ENCODE measurements around the gene TRAF1. TPM values are rescaled to one million over a fixed set of nuclear protein-coding genes. Genes with fewer than 3 reads are reported as not detected.

TRAF1 gene
- total and polyA plus RNA-seq, 10 of the 15 experiments (the other 5 are each of a cell fraction or from before 2014, with no cell fraction given), result 13.8 to 163 (median 128) TPM

- ATAC-seq, result no peak
- WGBS (ENCODE audit: insufficient coverage, insufficient replicate concordance, low lambda C conversion rate, missing lambda C conversion rate), result 64% methylated on average over 3 of the region's 3 CpGs
Observed at GRCh38 chr9:120970244-120970643, 43.6 kb upstream of the TRAF1 start.

More at GRCh38 chr9:120970244-120970643, 43.6 kb upstream of the TRAF1 start:
- no peak overlapping the region for H3K4me2 ChIP-seq (ENCODE audit: control insufficient read depth, insufficient read depth)
- no peak overlapping the region for H3K27ac ChIP-seq (ENCODE audit: control insufficient read depth, insufficient read depth)
- no peak overlapping the region for H2AFZ ChIP-seq (ENCODE audit: control insufficient read depth, low read depth, low read length)
- H4K20me1 ChIP-seq (ENCODE audit: control insufficient read depth, insufficient read depth), result no peaks in the 10 kb centered on the region
- no peaks in the 10 kb centered on the region for H3K27me3 ChIP-seq (replicated peaks in 1 of 2; ENCODE audit: control insufficient read depth in 2 of 2, insufficient read depth in 2 of 2, low read length in 1 of 2)
- H3K79me2 ChIP-seq (ENCODE audit: control insufficient read depth, insufficient read depth, low read length), result no peaks in the 10 kb centered on the region
- no peak for TF ChIP-seq WRNIP1 (IDR thresholded peaks at IDR 0.05; ENCODE audit: borderline replicate concordance, low read depth, low read length)
- TF ChIP-seq MLLT1 (IDR thresholded peaks at IDR 0.05), result no peak
- no peak for TF ChIP-seq CBFB (IDR thresholded peaks at IDR 0.05; ENCODE audit: low read depth)
- TF ChIP-seq TCF3 (IDR thresholded peaks at IDR 0.05; ENCODE audit: borderline replicate concordance, insufficient read depth, low read depth, low read length), result no peak
- TF ChIP-seq LARP7 (IDR thresholded peaks at IDR 0.05), result no peak
- TF ChIP-seq SIN3A (IDR thresholded peaks at IDR 0.05; ENCODE audit: low read depth, low read length), result no peak
- TF ChIP-seq RUNX3 (IDR thresholded peaks at IDR 0.05; ENCODE audit: low read length), result no peak
- no peak for TF ChIP-seq MAX (IDR thresholded peaks at IDR 0.05; ENCODE audit: low read depth, low read length)
- TF ChIP-seq CEBPB (IDR thresholded peaks at IDR 0.05; ENCODE audit: borderline replicate concordance in 1 of 2, low read depth in 2 of 2, low read length in 2 of 2), result no peak
- no peak for TF ChIP-seq ATF3 (IDR thresholded peaks at IDR 0.05; ENCODE audit: borderline replicate concordance, extremely low read depth, low read depth, low read length)
- CTCF ChIA-PET, result interaction anchor here (0.6 to 1.3 kb wide), 3 partner anchors 11 to 1125 kb away, joined by 3 to 8 read pairs (median 7); no protein-coding TSS in a partner anchor
- RAD21 ChIA-PET (ENCODE audit: unreplicated experiment), result no interaction called here
- H3K36me3 ChIP-seq (ENCODE audit: control insufficient read depth in 2 of 2, insufficient read depth in 2 of 2, low read length in 1 of 2), result no peaks in the 10 kb centered on the region
- intact Hi-C loops (cut with micrococcal nuclease; ENCODE audit: unreplicated experiment), result no loop called here
- no peak for FAIRE-seq
- POLR2A ChIA-PET, result no interaction called here
- SMC1A ChIA-PET (ENCODE audit: uncharacterized antibody, unreplicated experiment), result interaction anchor here (0.9 to 1.4 kb wide), 3 partner anchors 9 to 17 kb away, joined by 3 to 4 read pairs (median 3); no protein-coding TSS in a partner anchor
- H3K9me3 ChIP-seq (replicated peaks; ENCODE audit: control insufficient read depth, insufficient read depth, low read length), result no peaks in the 10 kb centered on the region
- H3K9ac ChIP-seq (ENCODE audit: control insufficient read depth, insufficient read depth, low read length), result no peak overlapping the region
- in situ Hi-C loops (cut with MboI), result no loop called here
- no peaks in the 10 kb centered on the region for H3K4me1 ChIP-seq (ENCODE audit: control insufficient read depth, insufficient read depth, low read length)
- no peak for DNase-seq (ENCODE audit: low read depth, low spot score)
- no peak overlapping the region for H3K4me3 ChIP-seq
- no TSS peak for BruUV-seq (replicated peaks)
